Left ventricle myocardium inferior (tissue), 1 donor: ENCODE data around the gene GALNT3. TPM values are rescaled to one million over a fixed set of nuclear protein-coding genes. Genes with fewer than 3 reads are reported as not detected.

Experiments
- DNase-seq: peaks from one replicate; pipeline ENCODE4 v3.0.0-alpha.2; 2020
- H3K27ac ChIP-seq: fragments of 200-600 bp; replicated peaks from 2 replicates; pipeline ENCODE4 v1.8.0; 2021
- H3K27me3 ChIP-seq: fragments of 200-600 bp; 2 replicates; pipeline ENCODE4 v1.8.0; 2021; ENCODE audit warnings: low read depth
- H3K36me3 ChIP-seq: fragments of 200-600 bp; 2 replicates; pipeline ENCODE4 v1.8.0; 2021
- H3K4me1 ChIP-seq: fragments of 200-600 bp; 2 replicates; pipeline ENCODE4 v1.8.0; 2021
- H3K4me3 ChIP-seq: fragments of 200-600 bp; 2 replicates; pipeline ENCODE4 v1.8.0; 2021; ENCODE audit warnings: mild to moderate bottlenecking, moderate library complexity
- H3K9me3 ChIP-seq: fragments of 200-600 bp; replicated peaks from 2 replicates; pipeline ENCODE4 v1.8.0; 2021
- intact Hi-C: fragments of 100-400 bp; cut with micrococcal nuclease; formaldehyde crosslinking; loops from one replicate; pipeline ENCODE4 v1.11.0; 2022
- total RNA-seq: library from RNA; stranded (reverse); fragmentation: NEBNext Ultra II Directional; extraction: Animal tissue kit (Norgen Biotek cat#: 25700); gene quantifications from one replicate; pipeline ENCODE4 v1.2.1, GENCODE V29; 2021
- TF ChIP-seq, protein P1 (sequence below): fragments of 200-600 bp; IDR thresholded peaks from 2 replicates; pipeline ENCODE4 v1.8.0; 2021; ENCODE audit warnings: antibody characterized with exemption, mild to moderate bottlenecking, borderline replicate concordance
- donor health status: DM: no; HTN: yes; CAD: no; lungs with severe emphysema.

The GALNT3 gene
- total RNA-seq, 1 donor from 2014 or later = 0.08 TPM

- no peaks in the 10 kb centered on the region for H3K4me1 ChIP-seq
- H3K27ac ChIP-seq = no peak overlapping the region
- TF ChIP-seq, protein P1, sequence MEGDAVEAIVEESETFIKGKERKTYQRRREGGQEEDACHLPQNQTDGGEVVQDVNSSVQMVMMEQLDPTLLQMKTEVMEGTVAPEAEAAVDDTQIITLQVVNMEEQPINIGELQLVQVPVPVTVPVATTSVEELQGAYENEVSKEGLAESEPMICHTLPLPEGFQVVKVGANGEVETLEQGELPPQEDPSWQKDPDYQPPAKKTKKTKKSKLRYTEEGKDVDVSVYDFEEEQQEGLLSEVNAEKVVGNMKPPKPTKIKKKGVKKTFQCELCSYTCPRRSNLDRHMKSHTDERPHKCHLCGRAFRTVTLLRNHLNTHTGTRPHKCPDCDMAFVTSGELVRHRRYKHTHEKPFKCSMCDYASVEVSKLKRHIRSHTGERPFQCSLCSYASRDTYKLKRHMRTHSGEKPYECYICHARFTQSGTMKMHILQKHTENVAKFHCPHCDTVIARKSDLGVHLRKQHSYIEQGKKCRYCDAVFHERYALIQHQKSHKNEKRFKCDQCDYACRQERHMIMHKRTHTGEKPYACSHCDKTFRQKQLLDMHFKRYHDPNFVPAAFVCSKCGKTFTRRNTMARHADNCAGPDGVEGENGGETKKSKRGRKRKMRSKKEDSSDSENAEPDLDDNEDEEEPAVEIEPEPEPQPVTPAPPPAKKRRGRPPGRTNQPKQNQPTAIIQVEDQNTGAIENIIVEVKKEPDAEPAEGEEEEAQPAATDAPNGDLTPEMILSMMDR = no peak
- H3K4me3 ChIP-seq = no peak overlapping the region
- H3K36me3 ChIP-seq = no peaks in the 10 kb centered on the region
- no peaks in the 10 kb centered on the region for H3K27me3 ChIP-seq
- DNase-seq = no peak
- intact Hi-C loops = no loop called here
- peaks cover 21% of the 10 kb centered on the region for H3K9me3 ChIP-seq
These were observed 15.9 kb downstream of the GALNT3 start for GRCh38 chr2:165778187-165778556.

DNA sequence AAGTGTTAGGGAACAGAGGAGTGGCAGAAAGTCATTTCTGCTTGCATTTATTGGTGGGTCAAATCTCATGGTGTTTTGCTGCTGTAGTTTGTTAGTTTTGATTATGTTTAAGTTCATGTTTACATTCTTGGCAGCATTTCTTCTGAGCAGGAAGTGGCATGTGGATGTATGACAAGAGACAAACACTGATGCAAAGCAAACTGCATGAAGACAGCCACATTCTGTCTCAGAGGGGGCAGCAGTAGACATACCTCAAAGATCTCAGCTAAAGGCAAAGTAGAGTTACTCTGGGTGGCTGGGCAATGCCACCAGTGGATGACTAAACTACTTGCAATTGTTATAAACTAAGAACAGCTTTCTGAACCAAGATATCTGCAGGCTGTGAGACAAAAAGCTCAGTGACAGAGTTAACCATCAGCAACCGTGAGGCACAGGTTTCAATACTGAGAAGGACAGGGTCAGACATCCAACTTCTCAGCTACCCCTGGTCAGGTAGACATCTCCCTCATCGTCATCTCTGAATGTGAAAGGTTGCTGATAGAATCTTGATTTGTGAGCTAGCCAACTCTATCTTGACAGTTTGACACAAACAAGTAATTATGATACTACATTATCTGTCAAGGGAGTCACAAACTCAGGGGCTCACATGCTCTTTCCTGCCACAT, 16.4 kb downstream of the GALNT3 start:
- Histone ChIP-seq H3K36me3 (no peaks in the 10 kb centered on the region), H3K27me3 (no peaks in the 10 kb centered on the region), H3K4me3 (no peak overlapping the region), H3K9me3 (peaks cover 21% of the 10 kb centered on the region), H3K27ac (no peak overlapping the region), H3K4me1 (no peaks in the 10 kb centered on the region)
- intact Hi-C loops = no loop called here
- TF ChIP-seq, protein P1 = no peak
- DNase-seq = no peak

DNA sequence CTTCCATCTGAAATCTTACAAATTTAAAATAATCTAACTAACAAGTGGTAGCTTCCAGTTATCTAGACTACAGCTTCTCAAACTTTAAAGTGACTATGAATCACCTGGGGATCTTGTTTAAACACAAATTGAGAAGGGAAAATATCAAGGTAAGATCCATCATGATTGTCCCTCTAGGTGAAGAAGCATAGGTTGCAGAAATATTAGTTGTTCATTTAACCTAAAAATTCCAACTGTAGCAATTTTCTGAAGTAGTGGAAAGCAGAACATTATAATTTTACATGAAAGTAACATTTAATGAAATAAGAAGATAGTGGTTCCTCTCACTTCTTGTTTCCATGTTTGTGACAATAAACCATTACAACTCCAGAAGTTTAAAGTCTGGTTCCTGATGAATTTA, 17.3 kb downstream of the GALNT3 start:
- DNase-seq = no peak
- Histone ChIP-seq H3K36me3 (no peaks in the 10 kb centered on the region), H3K4me3 (no peak overlapping the region), H3K27ac (no peak overlapping the region), H3K9me3 (peaks cover 21% of the 10 kb centered on the region), H3K27me3 (no peaks in the 10 kb centered on the region), H3K4me1 (no peaks in the 10 kb centered on the region)
- TF ChIP-seq, protein P1 = no peak
- intact Hi-C loops = no loop called here

- TF ChIP-seq, protein P1 = no peak
- no peaks in the 10 kb centered on the region for H3K27me3 ChIP-seq
- no peak overlapping the region for H3K4me3 ChIP-seq
- no peaks in the 10 kb centered on the region for H3K36me3 ChIP-seq
- H3K27ac ChIP-seq = no peak overlapping the region
- intact Hi-C loops = no loop called here
- no peaks in the 10 kb centered on the region for H3K4me1 ChIP-seq
- H3K9me3 ChIP-seq = peaks cover 21% of the 10 kb centered on the region
- DNase-seq = no peak
These were observed 18.0 kb downstream of the GALNT3 start for GRCh38 chr2:165776013-165776412.

GRCh38 chr2:165773684-165774083, 20.4 kb downstream of the GALNT3 start:
- Histone ChIP-seq H3K36me3 (no peaks in the 10 kb centered on the region), H3K4me1 (no peaks in the 10 kb centered on the region), H3K27me3 (no peaks in the 10 kb centered on the region), H3K4me3 (no peak overlapping the region), H3K9me3 (peaks cover 5% of the 10 kb centered on the region), H3K27ac (no peak overlapping the region)
- DNase-seq = no peak
- TF ChIP-seq, protein P1 = no peak
- intact Hi-C loops = no loop called here

DNA sequence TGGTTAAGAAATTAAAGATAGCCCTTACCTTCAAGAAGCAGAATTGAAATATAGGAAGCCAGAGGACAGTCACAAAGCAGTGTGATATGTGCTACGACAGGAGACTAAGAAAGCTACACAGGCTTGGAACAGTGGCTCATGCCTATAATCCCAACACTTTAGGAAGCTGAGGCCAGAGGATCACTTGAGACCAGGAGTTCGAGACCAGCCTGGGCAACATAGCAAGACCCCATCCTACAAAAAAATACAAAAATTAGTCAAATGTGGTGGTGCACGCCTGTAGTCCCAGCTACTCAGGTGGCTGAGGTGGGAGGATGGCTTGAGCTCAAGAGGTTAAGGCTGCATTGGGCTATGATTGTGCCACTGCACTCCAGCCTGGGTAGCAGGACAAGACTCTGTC, 21.9 kb downstream of the GALNT3 start:
- intact Hi-C loops = no loop called here
- no peak for DNase-seq
- no peaks in the 10 kb centered on the region for H3K27me3 ChIP-seq
- no peaks in the 10 kb centered on the region for H3K9me3 ChIP-seq
- TF ChIP-seq, protein P1 = no peak
- no peak overlapping the region for H3K27ac ChIP-seq
- H3K4me3 ChIP-seq = no peak overlapping the region
- H3K36me3 ChIP-seq = no peaks in the 10 kb centered on the region
- no peaks in the 10 kb centered on the region for H3K4me1 ChIP-seq
